GM23338 (cell line): Measurements from ENCODE around the gene C10orf71. TPM values are rescaled to one million over a fixed set of nuclear protein-coding genes. Genes with fewer than 3 reads are reported as not detected.

ENCODE experiments used
- ATAC-seq: fragments of 200-7000 bp; cut with Tn5 transposase; 3 replicates; pipeline ENCODE4 v1.9.1; 2020
- DNase-seq: peaks from one replicate; pipeline ENCODE4 v3.0.0-alpha.2; 2015; ENCODE audit warnings: low spot score
- H2AFZ ChIP-seq: fragments of 200-600 bp; sonication (generic); 2 replicates; pipeline ENCODE4 v1.8.0; 2016; ENCODE audit warnings: antibody characterized with exemption, mild to moderate bottlenecking, moderate library complexity
- H3F3A ChIP-seq: fragments of 200-600 bp; sonication (generic); replicated peaks from 2 replicates; pipeline ENCODE4 v1.8.0; 2017; ENCODE audit warnings: antibody characterized with exemption, mixed run types, low read depth
- H3K27ac ChIP-seq: fragments of 200-600 bp; sonication (generic); 2 replicates; pipeline ENCODE4 v1.6.1; 2016; ENCODE audit warnings: low read depth
- H3K27me3 ChIP-seq: fragments of 200-600 bp; sonication (generic); 2 replicates; pipeline ENCODE4 v1.8.0; 2016; ENCODE audit warnings: mild to moderate bottlenecking, mixed run types, moderate library complexity; ENCODE audit not compliant: insufficient read depth
- H3K36me3 ChIP-seq: fragments of 200-600 bp; sonication (generic); 2 replicates; pipeline ENCODE4 v1.8.0; 2016; ENCODE audit warnings: mild to moderate bottlenecking; ENCODE audit not compliant: insufficient read depth
- H3K4me1 ChIP-seq: fragments of 200-600 bp; sonication (generic); 2 replicates; pipeline ENCODE4 v1.8.0; 2016; ENCODE audit warnings: mild to moderate bottlenecking, moderate library complexity; ENCODE audit not compliant: insufficient read depth
- H3K4me2 ChIP-seq: fragments of 200-600 bp; sonication (generic); 2 replicates; pipeline ENCODE4 v1.7.1; 2017; ENCODE audit warnings: mixed run types
- H3K4me3 ChIP-seq: fragments of 200-600 bp; sonication (generic); 2 replicates; pipeline ENCODE4 v1.6.1; 2016; ENCODE audit warnings: mixed run types
- H3K79me2 ChIP-seq: fragments of 200-600 bp; sonication (generic); replicated peaks from 2 replicates; pipeline ENCODE4 v1.8.0; 2017; ENCODE audit warnings: mild to moderate bottlenecking; ENCODE audit not compliant: insufficient read depth
- H3K9me2 ChIP-seq: fragments of 200-600 bp; sonication (generic); 2 replicates; pipeline ENCODE4 v1.8.0; 2017; ENCODE audit not compliant: insufficient read depth
- H4K20me1 ChIP-seq: fragments of 200-600 bp; sonication (generic); replicated peaks from 2 replicates; pipeline ENCODE4 v1.8.0; 2017; ENCODE audit warnings: mild to moderate bottlenecking; ENCODE audit not compliant: insufficient read depth
- H3K27ac Mint-ChIP-seq: 2 replicates; pipeline ENCODE4 v1.8.0; 2020; ENCODE audit warnings: inconsistent platforms, mild to moderate bottlenecking, moderate library complexity, mixed read lengths
- H3K27me3 Mint-ChIP-seq: 3 replicates; pipeline ENCODE4 v1.8.0; 2022; ENCODE audit warnings: low read depth, mild to moderate bottlenecking, moderate library complexity, mixed read lengths, inconsistent platforms; ENCODE audit not compliant: insufficient read depth, poor library complexity
- H3K36me3 Mint-ChIP-seq: 3 replicates; pipeline ENCODE4 v1.8.0; 2021; ENCODE audit warnings: low read depth, mild to moderate bottlenecking, inconsistent platforms, moderate library complexity, mixed read lengths
- H3K4me1 Mint-ChIP-seq: 3 replicates; pipeline ENCODE4 v1.8.0; 2020; ENCODE audit warnings: mild to moderate bottlenecking, inconsistent platforms, mixed read lengths
- H3K4me3 Mint-ChIP-seq: 3 replicates; pipeline ENCODE4 v1.8.0; 2021; ENCODE audit warnings: moderate library complexity, mild to moderate bottlenecking, inconsistent platforms, mixed read lengths
- H3K9me3 Mint-ChIP-seq: 3 replicates; pipeline ENCODE4 v1.8.0; 2020; ENCODE audit warnings: moderate library complexity, mild to moderate bottlenecking, inconsistent platforms, mixed read lengths
- EZH2 ChIP-seq: fragments of 200-600 bp; sonication (generic); IDR thresholded peaks from one replicate; pipeline ENCODE4 v1.8.0; 2017; ENCODE audit warnings: antibody characterized with exemption, mild to moderate bottlenecking, low read depth; ENCODE audit not compliant: unreplicated experiment
- EZH2phosphoT487 ChIP-seq: fragments of 200-600 bp; sonication (generic); IDR thresholded peaks from one replicate; pipeline ENCODE4 v1.8.1; 2018; ENCODE audit warnings: antibody characterized with exemption; ENCODE audit not compliant: unreplicated experiment
- JUNB ChIP-seq: IDR thresholded peaks from one replicate; pipeline ENCODE4 v1.6.1; 2016; ENCODE audit warnings: antibody characterized with exemption; ENCODE audit not compliant: unreplicated experiment
- STAT1 ChIP-seq: IDR thresholded peaks from one replicate; pipeline ENCODE4 v1.6.1; 2016; ENCODE audit warnings: antibody characterized with exemption; ENCODE audit not compliant: unreplicated experiment
- ZNF114 ChIP-seq: fragments of 250-450 bp; sonication (Bioruptor Pico); IDR thresholded peaks from 2 replicates; pipeline ENCODE4 v1.5.0; 2020; ENCODE audit warnings: mild to moderate bottlenecking, moderate library complexity
- ZNF462 ChIP-seq: fragments of 250-450 bp; sonication (Bioruptor Pico); IDR thresholded peaks from 2 replicates; pipeline ENCODE4 v1.5.0; 2020; ENCODE audit warnings: mild to moderate bottlenecking, moderate library complexity
- polyA plus RNA-seq: library from polyadenylated mRNA; unstranded; fragments of >200 nt; fragmentation: Nextera tagmentation; extraction: Ambion mirVana; gene quantifications from 2 replicates; pipeline ENCODE4 v1.2.1, GENCODE V29; 2016
- total RNA-seq: library from RNA; depleted of rRNA; stranded (reverse); fragments of >200 nt; shearing (Covaris generic); gene quantifications from 2 replicates; pipeline ENCODE4 v1.2.3, GENCODE V29; 2014

C10orf71 gene
- total and polyA plus RNA-seq, 2 experiments from 2014 or later, result not detected

- TF ChIP-seq ZNF462 (no peak), STAT1 (no peak), EZH2 (no peak)
These were observed 50.4 kb downstream of the C10orf71 start (continued) for GRCh38 chr10:49349390-49349789.

GRCh38 chr10:49350138-49350537, 51.2 kb downstream of the C10orf71 start:
- Histone ChIP-seq H2AFZ (no peak overlapping the region), H3K27ac (no peak overlapping the region), H3K79me2 (no peaks in the 10 kb centered on the region), H4K20me1 (no peaks in the 10 kb centered on the region), H3K9me2 (0 out of 2 replicates have a peak, but pooled peaks cover 2% of the 10 kb centered on the region), H3K27me3 (no peaks in the 10 kb centered on the region), H3K4me1 (no peaks in the 10 kb centered on the region), H3K4me2 (no peak overlapping the region), H3F3A (no peaks in the 10 kb centered on the region), H3K4me3 (no peak overlapping the region), H3K36me3 (no peaks in the 10 kb centered on the region)
- Mint-ChIP-seq H3K4me3 (no peak overlapping the region), H3K9me3 (0 out of 3 replicates have a peak, but pooled peaks cover 4% of the 10 kb centered on the region), H3K36me3 (no peaks in the 10 kb centered on the region), H3K27ac (no peak overlapping the region), H3K4me1 (no peaks in the 10 kb centered on the region), H3K27me3 (no peaks in the 10 kb centered on the region)
- ATAC-seq, result no peak
- DNase-seq, result no peak
- TF ChIP-seq EZH2phosphoT487 (no peak), JUNB (no peak), ZNF114 (CRISPR knock-in tag) (no peak)
